ENCODE results near the gene GLIS2.

Gene GLIS2

GRCh38 chr16:4315186-4316107 is at the start of gene GLIS2:
Gene GLIS2, plus strand, starts transcription at chr16:4316067. Its CDS starts 16,214 bp downstream, at chr16:4332281.
- H3K27me3 ChIP-seq (ENCODE audit: control insufficient read depth in 1 of 2, insufficient read depth in 2 of 2, low read length in 2 of 2), result no peaks in the 10 kb centered on the region
- H3K4me3 ChIP-seq (ENCODE audit: low read depth in 1 of 2, low read length in 2 of 2), result peak within 1 kb of the TSS; percentile 61 to 64
- H3K4me1 ChIP-seq (ENCODE audit: insufficient read depth, low read length), result peaks cover 38% of the 10 kb centered on the region
- H3K9ac ChIP-seq (ENCODE audit: low read length), result peak within 1 kb of the TSS; percentile 68
- peak within 1 kb of the TSS; percentile 95 for H3K27ac ChIP-seq (ENCODE audit: low read depth, low read length)
- no peaks in the 10 kb centered on the region for H3K36me3 ChIP-seq (ENCODE audit: insufficient read depth, low read length)
- H3K9me3 ChIP-seq (ENCODE audit: low read length), result no peaks in the 10 kb centered on the region

- no peak overlapping the region for H3K27ac ChIP-seq (ENCODE audit: low read depth, low read length)
- H3K36me3 ChIP-seq (ENCODE audit: insufficient read depth, low read length), result peaks cover 10% of the 10 kb centered on the region
- H3K27me3 ChIP-seq (ENCODE audit: control insufficient read depth in 1 of 2, insufficient read depth in 2 of 2, low read length in 2 of 2), result no peaks in the 10 kb centered on the region
- no peak overlapping the region for H3K4me3 ChIP-seq (ENCODE audit: low read depth in 1 of 2, low read length in 2 of 2)
- peaks cover 25% of the 10 kb centered on the region for H3K4me1 ChIP-seq (ENCODE audit: insufficient read depth, low read length)
- no peak overlapping the region for H3K9ac ChIP-seq (ENCODE audit: low read length)
- H3K9me3 ChIP-seq (ENCODE audit: low read length), result no peaks in the 10 kb centered on the region
These were observed 49.5 kb upstream of the GLIS2 start for GRCh38 chr16:4266372-4266771.

- Histone ChIP-seq H3K27ac (ENCODE audit: low read depth, low read length) (no peak overlapping the region), H3K36me3 (ENCODE audit: insufficient read depth, low read length) (no peaks in the 10 kb centered on the region), H3K4me3 (ENCODE audit: low read depth in 1 of 2, low read length in 2 of 2) (no peak overlapping the region), H3K4me1 (ENCODE audit: insufficient read depth, low read length) (peaks cover 6% of the 10 kb centered on the region), H3K9me3 (ENCODE audit: low read length) (no peaks in the 10 kb centered on the region), H3K9ac (ENCODE audit: low read length) (no peak overlapping the region), H3K27me3 (ENCODE audit: control insufficient read depth in 1 of 2, insufficient read depth in 2 of 2, low read length in 2 of 2) (no peaks in the 10 kb centered on the region)
These were observed 45.8 kb upstream of the GLIS2 start for GRCh38 chr16:4270091-4270490.

- Histone ChIP-seq H3K9ac (ENCODE audit: low read length) (no peak overlapping the region), H3K36me3 (ENCODE audit: insufficient read depth, low read length) (no peaks in the 10 kb centered on the region), H3K27ac (ENCODE audit: low read depth, low read length) (peak overlapping the region; percentile 89), H3K9me3 (ENCODE audit: low read length) (no peaks in the 10 kb centered on the region), H3K4me3 (ENCODE audit: low read depth in 1 of 2, low read length in 2 of 2) (peak overlapping the region in 1 of 2 donors; percentile 83), H3K27me3 (ENCODE audit: control insufficient read depth in 1 of 2, insufficient read depth in 2 of 2, low read length in 2 of 2) (no peaks in the 10 kb centered on the region), H3K4me1 (ENCODE audit: insufficient read depth, low read length) (peaks cover 6% of the 10 kb centered on the region)
These were observed 45.3 kb upstream of the GLIS2 start for GRCh38 chr16:4270595-4270994.

GRCh38 chr16:4271176-4272113 is 44.4 kb upstream of the GLIS2 start:
- Histone ChIP-seq H3K9ac (ENCODE audit: low read length) (peak overlapping the region; percentile 22), H3K4me3 (ENCODE audit: low read depth in 1 of 2, low read length in 2 of 2) (peak overlapping the region; percentile 75 to 83), H3K27ac (ENCODE audit: low read depth, low read length) (peak overlapping the region; percentile 89), H3K36me3 (ENCODE audit: insufficient read depth, low read length) (no peaks in the 10 kb centered on the region), H3K27me3 (ENCODE audit: control insufficient read depth in 1 of 2, insufficient read depth in 2 of 2, low read length in 2 of 2) (no peaks in the 10 kb centered on the region), H3K9me3 (ENCODE audit: low read length) (no peaks in the 10 kb centered on the region), H3K4me1 (ENCODE audit: insufficient read depth, low read length) (peaks cover 6% of the 10 kb centered on the region)

- Histone ChIP-seq H3K9me3 (ENCODE audit: low read length) (no peaks in the 10 kb centered on the region), H3K9ac (ENCODE audit: low read length) (no peak overlapping the region), H3K27me3 (ENCODE audit: control insufficient read depth in 1 of 2, insufficient read depth in 2 of 2, low read length in 2 of 2) (no peaks in the 10 kb centered on the region), H3K27ac (ENCODE audit: low read depth, low read length) (peak overlapping the region; percentile 89), H3K36me3 (ENCODE audit: insufficient read depth, low read length) (no peaks in the 10 kb centered on the region), H3K4me1 (ENCODE audit: insufficient read depth, low read length) (peaks cover 6% of the 10 kb centered on the region), H3K4me3 (ENCODE audit: low read depth in 1 of 2, low read length in 2 of 2) (peak overlapping the region; percentile 75 to 83)
These were observed 43.5 kb upstream of the GLIS2 start for GRCh38 chr16:4272114-4272956.

- Histone ChIP-seq H3K9ac (ENCODE audit: low read length) (no peak overlapping the region), H3K4me3 (ENCODE audit: low read depth in 1 of 2, low read length in 2 of 2) (peak overlapping the region; percentile 31 to 60), H3K36me3 (ENCODE audit: insufficient read depth, low read length) (no peaks in the 10 kb centered on the region)
These were observed 42.0 kb upstream of the GLIS2 start for GRCh38 chr16:4273858-4274311.

GRCh38 chr16:4275861-4276260 is 40.0 kb upstream of the GLIS2 start:
- Histone ChIP-seq H3K4me3 (ENCODE audit: low read depth in 1 of 2, low read length in 2 of 2) (no peak overlapping the region), H3K27me3 (ENCODE audit: control insufficient read depth in 1 of 2, insufficient read depth in 2 of 2, low read length in 2 of 2) (no peaks in the 10 kb centered on the region), H3K4me1 (ENCODE audit: insufficient read depth, low read length) (peaks cover 1% of the 10 kb centered on the region), H3K9ac (ENCODE audit: low read length) (no peak overlapping the region), H3K36me3 (ENCODE audit: insufficient read depth, low read length) (no peaks in the 10 kb centered on the region), H3K27ac (ENCODE audit: low read depth, low read length) (no peak overlapping the region), H3K9me3 (ENCODE audit: low read length) (no peaks in the 10 kb centered on the region)

More at GRCh38 chr16:4273858-4274311, 42.0 kb upstream of the GLIS2 start:
- peaks cover 6% of the 10 kb centered on the region for H3K4me1 ChIP-seq (ENCODE audit: insufficient read depth, low read length)
- H3K9me3 ChIP-seq (ENCODE audit: low read length), result no peaks in the 10 kb centered on the region
- no peaks in the 10 kb centered on the region for H3K27me3 ChIP-seq (ENCODE audit: control insufficient read depth in 1 of 2, insufficient read depth in 2 of 2, low read length in 2 of 2)
- peak overlapping the region; percentile 85 for H3K27ac ChIP-seq (ENCODE audit: low read depth, low read length)

- no peak overlapping the region for H3K9ac ChIP-seq (ENCODE audit: low read length)
- no peak overlapping the region for H3K27ac ChIP-seq (ENCODE audit: low read depth, low read length)
- no peaks in the 10 kb centered on the region for H3K36me3 ChIP-seq (ENCODE audit: insufficient read depth, low read length)
- H3K9me3 ChIP-seq (ENCODE audit: low read length), result no peaks in the 10 kb centered on the region
- no peaks in the 10 kb centered on the region for H3K4me1 ChIP-seq (ENCODE audit: insufficient read depth, low read length)
- H3K4me3 ChIP-seq (ENCODE audit: low read depth in 1 of 2, low read length in 2 of 2), result no peak overlapping the region
- no peaks in the 10 kb centered on the region for H3K27me3 ChIP-seq (ENCODE audit: control insufficient read depth in 1 of 2, insufficient read depth in 2 of 2, low read length in 2 of 2)
These were observed 37.8 kb upstream of the GLIS2 start for GRCh38 chr16:4277987-4278513.

GRCh38 chr16:4280625-4281024 is 35.2 kb upstream of the GLIS2 start:
- Histone ChIP-seq H3K36me3 (ENCODE audit: insufficient read depth, low read length) (no peaks in the 10 kb centered on the region), H3K4me1 (ENCODE audit: insufficient read depth, low read length) (no peaks in the 10 kb centered on the region), H3K9me3 (ENCODE audit: low read length) (no peaks in the 10 kb centered on the region), H3K27ac (ENCODE audit: low read depth, low read length) (no peak overlapping the region), H3K4me3 (ENCODE audit: low read depth in 1 of 2, low read length in 2 of 2) (no peak overlapping the region), H3K27me3 (ENCODE audit: control insufficient read depth in 1 of 2, insufficient read depth in 2 of 2, low read length in 2 of 2) (no peaks in the 10 kb centered on the region), H3K9ac (ENCODE audit: low read length) (no peak overlapping the region)
